CD1c-positive myeloid dendritic cell (primary cell): ENCODE data around the gene LHX6.
A peak's percentile ranks its signal among the peaks of the same experiment; 100 is the strongest.

Experiments
- DNase-seq: peaks from one replicate; pipeline ENCODE4 v3.0.0-alpha.2; 2016; ENCODE audit errors: extremely low spot score

LHX6 gene

GRCh38 chr9:122192261-122192875 is 36.4 kb downstream of the LHX6 start:
- DNase-seq, result no peak

DNA sequence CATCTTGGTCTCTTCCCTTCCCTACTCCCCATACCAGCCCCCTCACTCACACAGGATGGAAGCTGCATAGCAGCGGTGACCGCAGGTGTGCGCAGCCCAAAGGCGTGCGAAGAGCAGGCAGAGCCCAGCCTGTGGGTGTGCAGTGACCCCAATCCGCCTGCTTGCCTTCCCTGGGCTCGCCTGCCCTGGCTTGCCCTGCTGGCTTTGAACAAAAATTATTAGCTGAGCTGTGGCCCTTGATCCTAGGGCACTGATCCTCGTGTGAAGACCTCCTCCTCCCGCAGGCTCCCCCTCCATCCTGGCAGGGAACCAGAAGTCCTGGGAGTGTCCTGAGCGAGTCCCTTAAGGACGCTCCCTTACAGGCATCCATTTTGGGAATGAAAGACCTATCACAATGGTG is 37.2 kb downstream of the LHX6 start:
- no peak for DNase-seq

DNA sequence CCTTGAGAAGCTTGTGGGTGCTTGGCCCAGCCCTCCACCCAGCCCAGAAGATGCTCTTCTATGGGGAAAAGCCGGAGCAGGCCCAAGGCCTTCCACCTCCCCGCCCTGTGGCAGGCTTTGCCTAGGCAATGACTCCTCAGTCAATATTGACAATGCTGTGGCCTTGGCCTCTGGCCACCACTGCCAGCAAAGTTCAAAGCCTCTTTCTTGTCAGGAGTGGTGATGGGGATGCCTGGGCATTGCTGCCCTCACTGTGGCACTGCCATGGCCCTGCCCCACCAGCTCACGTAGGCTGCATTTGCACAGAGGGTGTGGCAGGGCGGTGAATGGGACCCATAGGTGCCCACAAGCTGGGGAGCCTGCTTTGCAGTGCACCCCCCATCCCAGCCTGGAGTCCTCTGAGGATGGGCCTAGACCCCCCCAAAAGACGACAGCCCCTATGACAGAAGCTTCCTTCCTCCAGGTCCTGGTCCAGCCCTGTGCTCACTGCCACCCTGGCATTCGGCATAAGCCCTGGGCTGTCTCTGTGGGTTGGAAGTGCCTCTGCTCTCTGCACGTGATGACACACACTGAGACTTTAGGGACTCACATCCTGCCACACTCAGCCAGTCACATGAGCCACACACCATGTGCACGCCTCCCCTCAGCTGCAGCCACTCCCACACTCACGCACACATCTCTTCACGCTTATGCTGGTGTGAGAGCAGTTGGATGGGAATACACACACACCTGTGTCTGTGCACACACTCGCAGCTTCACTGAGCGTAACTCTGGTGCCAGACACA is 38.0 kb downstream of the LHX6 start:
- DNase-seq, result no peak

- no peak for DNase-seq
Observed at GRCh38 chr9:122188369-122188768, 40.4 kb downstream of the LHX6 start.

DNA sequence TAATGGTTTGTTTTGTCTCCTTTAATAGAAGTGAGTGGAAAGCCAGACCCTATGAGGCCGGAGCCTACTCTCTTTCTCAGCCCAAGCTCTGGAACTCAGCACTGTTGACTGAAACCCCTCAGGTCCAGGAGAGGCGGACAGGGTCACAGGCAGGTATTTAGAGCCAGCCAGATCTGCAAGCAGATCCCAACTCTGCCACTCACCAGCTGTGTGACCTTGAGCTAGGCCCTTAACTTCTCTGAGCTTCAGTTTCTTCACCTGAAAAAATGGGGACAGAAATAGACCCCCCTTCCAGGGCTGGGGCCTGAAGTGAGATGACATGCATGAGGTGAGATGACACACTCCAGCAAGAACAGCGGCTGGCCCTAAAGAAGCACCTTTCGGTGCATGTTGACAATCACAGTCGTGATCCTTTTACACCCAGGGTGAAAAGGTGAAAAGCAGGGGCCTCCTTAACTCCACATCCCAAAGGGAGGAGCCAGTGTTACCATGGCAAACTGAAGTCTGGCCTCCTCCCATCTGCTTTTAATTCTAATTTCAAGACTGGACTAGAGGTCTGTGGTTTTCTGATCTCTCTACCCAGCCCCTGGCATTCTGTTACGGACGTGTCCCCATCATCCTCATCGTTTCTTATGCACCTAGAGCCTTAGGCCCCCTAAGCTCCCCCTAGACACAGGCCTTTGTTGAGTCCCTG is 41.8 kb downstream of the LHX6 start:
- DNase-seq, result no peak

- no peak for DNase-seq
Observed at GRCh38 chr9:122186301-122186700, 42.5 kb downstream of the LHX6 start.

- DNase-seq, result no peak
Observed at GRCh38 chr9:122184551-122184950, 44.2 kb downstream of the LHX6 start.

DNA sequence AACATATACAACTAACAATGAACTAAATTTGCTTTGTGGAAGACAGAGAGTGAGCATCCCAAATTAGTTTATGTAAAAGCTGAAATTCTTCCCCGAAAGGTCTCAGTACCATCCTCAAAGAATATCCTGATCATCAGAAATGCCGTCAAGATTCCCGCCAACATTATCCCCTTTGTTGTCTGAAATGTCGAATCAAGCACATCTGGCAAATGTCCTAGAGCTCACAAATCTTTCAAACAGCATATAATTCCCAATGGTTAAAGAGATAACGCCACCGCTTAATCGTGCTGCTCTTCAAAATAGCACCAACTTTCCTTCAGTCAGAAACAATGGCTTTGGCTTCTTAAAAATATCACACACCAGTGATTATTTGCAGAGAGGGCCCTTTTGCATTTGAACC is 45.3 kb downstream of the LHX6 start:
- DNase-seq, result no peak

DNA sequence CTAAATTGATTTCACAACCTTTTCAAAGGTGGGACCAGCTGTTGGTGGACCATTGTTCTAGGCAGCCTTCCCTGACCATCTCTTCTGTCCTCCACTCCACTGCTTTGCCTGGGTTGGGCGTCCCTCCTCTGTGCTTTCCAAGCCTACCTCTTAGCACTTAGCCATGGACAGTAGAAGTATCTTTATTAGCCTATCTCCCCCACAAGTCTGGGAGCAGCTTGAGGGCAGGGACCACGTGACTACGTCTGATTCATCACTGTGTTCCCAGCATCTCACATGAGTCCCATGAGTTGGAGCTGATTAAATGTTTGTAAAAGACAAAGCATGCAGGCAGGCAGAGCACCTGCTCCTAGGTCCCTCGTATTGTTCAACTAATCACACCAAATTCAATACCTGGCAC is 48.1 kb downstream of the LHX6 start:
- DNase-seq, result no peak

- DNase-seq, result no peak
Observed at GRCh38 chr9:122179690-122180074, 49.1 kb downstream of the LHX6 start.

DNA sequence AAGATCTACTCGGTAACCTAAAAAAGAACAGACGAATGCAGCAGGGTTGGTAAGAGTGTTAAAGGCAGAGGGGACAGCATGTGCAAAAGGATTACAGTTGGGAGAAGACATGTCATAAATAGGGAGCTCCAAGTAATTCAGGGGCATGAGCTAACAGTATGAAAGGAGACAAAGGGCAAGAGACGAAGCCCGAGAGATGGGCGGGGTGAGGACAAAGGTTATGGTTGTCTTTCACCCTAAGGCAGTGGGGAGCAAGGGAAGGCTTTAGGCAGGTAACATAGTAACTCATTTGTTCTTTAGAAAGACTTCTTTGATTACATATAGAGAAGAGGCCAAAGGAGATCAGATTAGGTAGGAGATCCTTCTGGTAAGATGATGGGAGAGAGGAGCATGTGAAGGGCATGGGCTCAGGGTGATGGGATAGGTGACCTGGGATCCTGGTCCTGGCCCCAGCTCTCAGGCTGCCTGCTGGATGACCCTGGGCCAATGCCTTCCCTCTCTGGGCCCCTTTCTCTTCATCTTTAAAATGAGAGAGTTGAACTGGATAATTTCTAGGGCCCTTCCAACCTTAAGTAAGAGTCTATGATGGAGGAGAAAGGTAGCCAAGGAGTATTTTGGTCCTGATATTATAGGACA is 49.6 kb downstream of the LHX6 start:
- no peak for DNase-seq

- no peak for DNase-seq
Observed at GRCh38 chr9:122176916-122177315, 51.8 kb downstream of the LHX6 start.

DNA sequence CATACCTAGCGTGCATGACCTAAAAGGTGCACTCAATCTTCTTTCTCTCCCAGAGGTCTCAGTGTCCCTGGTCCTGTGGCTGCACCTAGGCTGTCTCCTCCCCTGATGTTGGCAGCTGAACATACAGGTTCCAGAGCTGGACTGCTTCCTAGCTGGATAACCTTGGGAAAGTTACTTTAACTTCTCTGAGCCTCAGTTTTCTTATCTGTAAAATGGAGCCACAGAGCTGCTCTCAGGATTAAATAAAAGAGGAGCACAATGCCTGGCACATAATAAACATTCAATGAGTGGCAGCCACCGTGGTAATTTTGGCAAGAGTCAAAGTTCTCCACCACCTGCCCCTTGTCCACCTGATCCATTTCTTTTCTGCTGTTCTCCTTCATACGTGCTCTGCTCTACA is 55.1 kb downstream of the LHX6 start:
- no peak for DNase-seq

DNA sequence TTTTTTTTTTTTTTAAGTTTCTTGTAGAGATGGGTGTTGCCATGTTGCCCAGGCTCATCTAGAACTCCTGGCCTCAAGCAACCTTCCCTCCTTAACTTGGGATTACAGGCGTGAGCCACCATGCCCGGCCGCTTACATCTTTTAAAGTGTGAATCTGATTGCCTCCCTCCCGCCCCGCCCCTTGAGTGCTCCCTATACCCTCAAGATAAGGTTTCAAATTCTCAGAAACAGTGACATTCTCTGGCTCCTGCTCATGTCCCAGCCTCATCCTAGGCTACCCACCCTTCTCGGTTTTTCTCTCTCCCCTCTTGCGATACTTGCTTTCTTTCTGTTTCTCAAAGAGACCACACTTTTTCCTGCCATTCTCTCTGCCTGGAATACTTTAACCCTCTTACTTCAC is 56.6 kb downstream of the LHX6 start:
- no peak for DNase-seq

DNA sequence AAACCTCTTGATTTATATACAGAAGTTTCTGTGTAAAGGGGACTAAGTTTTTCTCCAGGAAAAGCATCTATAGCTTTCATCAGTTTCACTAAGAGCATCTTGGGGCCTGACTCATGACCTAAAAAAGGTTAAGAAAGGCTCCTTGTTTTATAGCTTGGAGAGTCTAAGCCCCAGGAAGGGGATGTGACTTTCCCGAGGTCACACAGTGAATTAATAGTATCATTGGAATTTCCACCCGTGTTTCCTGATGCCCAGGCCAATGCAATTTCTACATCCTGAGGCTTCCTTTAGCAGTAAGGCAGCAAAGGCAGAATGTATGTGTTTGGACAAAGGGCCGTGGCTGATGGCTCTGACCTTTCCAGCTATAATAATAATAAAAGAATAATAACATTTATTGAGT is 60.4 kb downstream of the LHX6 start:
- no peak for DNase-seq

- no peak for DNase-seq
Observed at GRCh38 chr9:122164286-122164685, 64.5 kb downstream of the LHX6 start.

DNA sequence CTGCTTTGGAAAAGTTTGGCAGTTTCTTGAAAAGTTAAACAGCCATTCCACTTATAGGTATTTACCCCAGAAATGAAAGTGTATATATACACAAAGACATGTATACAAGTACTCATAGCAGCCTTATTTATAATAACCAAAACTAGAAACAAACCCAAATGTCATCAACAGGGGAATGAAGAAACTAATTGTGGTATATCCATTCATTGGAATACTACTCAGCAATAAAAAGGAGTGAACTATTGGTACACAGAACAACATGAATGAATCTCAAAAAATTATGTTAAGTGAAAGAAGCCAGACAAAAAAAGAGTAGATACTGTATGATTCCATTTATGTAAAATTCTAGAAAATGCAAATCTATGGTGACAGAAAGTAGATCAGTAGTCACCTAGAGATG is 66.3 kb downstream of the LHX6 start:
- DNase-seq, result no peak

GRCh38 chr9:122159925-122160246 is 68.9 kb downstream of the LHX6 start:
- DNase-seq, result no peak

DNA sequence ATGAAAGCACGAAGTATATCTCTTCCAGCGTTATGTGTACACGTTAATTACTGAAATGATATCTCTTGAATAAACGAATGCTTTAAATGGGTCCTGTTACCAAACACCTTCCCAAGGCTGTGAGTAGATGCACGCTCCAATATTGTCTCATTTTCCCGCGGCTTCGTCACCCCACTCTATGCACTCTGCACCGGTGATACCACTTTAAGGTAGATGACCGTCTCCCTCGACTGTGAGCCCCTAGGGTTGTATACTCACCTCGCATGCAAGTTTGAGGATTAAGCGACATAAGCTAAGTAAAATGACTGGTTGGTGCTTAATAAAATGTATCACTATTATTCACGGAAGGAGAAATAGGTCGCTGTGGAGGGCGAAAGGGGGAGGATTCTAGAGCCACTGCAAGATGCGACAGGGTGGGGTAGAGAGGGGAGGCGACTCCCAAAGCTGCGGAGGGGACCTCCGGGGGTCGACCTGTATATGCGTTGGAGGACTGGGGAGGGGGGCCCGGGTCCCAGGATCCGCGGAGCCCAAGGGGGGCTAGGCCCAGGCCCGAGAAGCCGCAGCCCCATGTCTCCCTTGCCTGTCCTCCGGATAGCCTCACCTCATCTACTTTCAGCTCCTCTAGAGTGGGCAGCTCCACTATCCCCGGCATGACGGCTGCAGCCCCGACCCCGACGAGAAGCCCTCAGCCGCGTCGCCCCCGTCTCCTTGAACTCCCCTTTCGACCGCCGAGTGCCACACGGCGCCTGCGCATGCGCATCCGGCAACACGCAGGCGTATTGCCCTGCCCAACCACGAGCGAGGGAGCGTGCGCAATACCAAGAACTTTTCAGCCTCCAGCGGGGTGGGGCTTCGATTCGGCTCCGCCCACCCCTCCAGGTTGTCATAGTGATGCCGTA is 69.5 kb downstream of the LHX6 start, which contains the start of the genes MORN5 and NDUFA8:
Gene MORN5, plus strand, starts transcription at position 883 of the 899 bp plus-strand sequence. CDS start 65 bp downstream, outside the sequence.
Gene NDUFA8, minus strand, starts transcription at position 754 of the 899 bp plus-strand sequence. Its CDS starts 102 bp downstream, at position 652.
- DNase-seq, result peak; percentile 98

DNA sequence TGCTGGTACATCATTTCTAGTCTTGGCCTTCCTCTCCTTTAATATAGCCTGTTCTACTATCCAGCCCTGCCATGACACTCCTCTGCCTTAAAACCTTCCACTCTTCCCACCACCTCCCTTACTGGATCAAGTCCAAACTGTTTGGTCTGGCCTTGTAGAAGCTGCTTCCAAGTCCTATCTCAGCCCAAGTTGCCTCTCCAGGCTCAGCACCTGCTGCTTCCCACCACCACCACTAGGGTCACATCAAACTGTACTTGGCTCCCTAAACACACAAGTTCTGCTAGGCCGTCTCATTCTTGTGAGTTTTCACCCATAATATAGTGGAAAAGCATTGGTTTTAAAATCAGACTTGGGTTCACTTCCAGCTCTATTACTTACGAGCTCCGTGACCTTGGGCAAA is 70.6 kb downstream of the LHX6 start:
- DNase-seq, result peak; percentile 34

DNA sequence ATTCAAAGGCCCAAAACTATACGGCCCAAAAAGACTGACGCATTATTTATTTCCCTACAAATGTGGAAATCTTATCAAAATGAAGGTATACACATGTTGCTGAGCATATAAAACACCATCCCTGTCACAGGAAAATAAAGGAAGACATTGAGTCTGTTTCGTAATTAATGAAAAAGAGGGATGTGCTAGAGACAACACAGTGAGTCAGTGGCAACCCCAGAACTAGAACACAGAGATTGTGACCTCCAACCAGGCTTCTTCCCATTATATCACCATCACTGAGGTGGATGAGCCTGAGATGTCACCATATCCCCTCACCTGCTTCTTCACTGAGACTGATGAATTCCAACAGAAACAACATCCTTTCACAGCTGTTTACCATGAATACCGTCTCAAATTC is 73.0 kb downstream of the LHX6 start:
- DNase-seq, result no peak
